A549 (cell line): ENCODE measurements around the gene INTS15.

ENCODE experiments used
- CBX2 ChIP-seq: fragments of 200-600 bp; sonication (generic); IDR thresholded peaks from 2 replicates; pipeline ENCODE4 v1.6.1; 2016; ENCODE audit warnings: low read depth, mild to moderate bottlenecking, borderline replicate concordance
- CTCF ChIP-seq: fragments of >200 bp; sonication (Bioruptor Twin); formaldehyde crosslinking; IDR thresholded peaks from 3 replicates; pipeline ENCODE4 v1.5.1; 2016
- E2F6 ChIP-seq: IDR thresholded peaks from 2 replicates; pipeline ENCODE4 v1.6.1; 2012; ENCODE audit warnings: low read depth, borderline replicate concordance
- FOSL2 ChIP-seq, 2 experiments: fragments of 450-650 bp in 1 of 2; fragments of >200 bp in 1 of 2; sonication (Bioruptor Twin) in 1 of 2; formaldehyde crosslinking; IDR thresholded peaks; 2 replicates each; pipeline versions ENCODE4 v1.5.0 to v1.6.1; 2016 to 2020; ENCODE audit warnings: mild to moderate bottlenecking in 1 of 2, moderate library complexity in 1 of 2
- MAFK ChIP-seq: fragments of 450-650 bp; IDR thresholded peaks from 2 replicates; pipeline ENCODE4 v1.6.1; 2014; ENCODE audit not compliant: partially characterized antibody
- RFX5 ChIP-seq: fragments of 450-650 bp; IDR thresholded peaks from 2 replicates; pipeline ENCODE4 v1.7.1; 2014; ENCODE audit warnings: antibody characterized with exemption, mild to moderate bottlenecking, moderate library complexity
- SMC3 ChIP-seq: fragments of >200 bp; sonication (Bioruptor Twin); formaldehyde crosslinking; IDR thresholded peaks from 3 replicates; pipeline ENCODE4 v1.6.1; 2018; ENCODE audit warnings: inconsistent platforms
- SREBF2 ChIP-seq: fragments of 450-650 bp; IDR thresholded peaks from 2 replicates; pipeline ENCODE4 v1.6.1; 2014; ENCODE audit warnings: mild to moderate bottlenecking, moderate library complexity
- USF2 ChIP-seq: fragments of 450-650 bp; IDR thresholded peaks from 2 replicates; pipeline ENCODE4 v1.6.1; 2014; ENCODE audit warnings: antibody characterized with exemption

GRCh38 chr7:6542368-6542767 lies 47.5 kb upstream of the INTS15 start:
- TF ChIP-seq CTCF (no peak), SMC3 (no peak), SREBF2 (no peak), MAFK (no peak), RFX5 (no peak), E2F6 (no peak), USF2 (no peak), CBX2 (no peak), FOSL2 (IDR thresholded peaks at IDR 0.05) (no peak), FOSL2 (CRISPR knock-in tag; IDR thresholded peaks at IDR 0.05) (no peak)
